ENCODE results near the gene ZNF311. TPM values are rescaled to one million over a fixed set of nuclear protein-coding genes. Genes with fewer than 3 reads are reported as not detected.

The ZNF311 gene
- total RNA-seq (2014; rRNA removed; shearing (Covaris generic)) = 0.20 and 0.32 TPM in 2 replicates
- 0.22 TPM in 1 of 2 replicates, not detected in the other for polyA plus RNA-seq (2014; cell fraction: nucleus; rRNA removed)

- peak; percentile 28 for DNase-seq (ENCODE audit: extremely low read depth, low read depth)
These were observed at the start of gene ZNF311 for GRCh38 chr6:29005183-29005885. Gene ZNF311 (minus strand): TSS chr6:29005315. CDS start chr6:29003954, 1,361 bp downstream.

DNA sequence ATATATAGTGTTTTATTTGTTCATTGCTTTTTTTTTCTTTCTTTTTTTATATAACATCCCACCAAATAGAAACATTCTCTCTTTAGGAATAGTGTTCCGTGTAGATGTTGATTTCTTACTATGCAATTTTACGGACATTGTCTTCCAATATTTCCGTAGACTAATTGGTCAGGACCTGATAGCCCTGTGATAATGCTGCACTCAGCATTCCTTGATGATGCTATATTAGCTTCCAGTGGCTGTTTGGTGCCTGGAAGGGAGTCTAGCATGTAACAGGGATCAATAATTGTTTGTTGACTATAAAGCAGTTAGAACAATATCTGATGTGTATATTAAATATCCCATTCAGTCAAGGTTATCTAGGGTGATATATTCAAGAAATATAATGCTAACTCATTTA is 46.6 kb upstream of the ZNF311 start:
- DNase-seq (ENCODE audit: extremely low read depth, low read depth) = no peak

GRCh38 chr6:29045075-29045474 is 40.0 kb upstream of the ZNF311 start, which contains the start of gene OR2W1:
Gene OR2W1 (minus strand): TSS chr6:29045175. CDS start chr6:29045175, 0 bp downstream.
- no peak for DNase-seq (ENCODE audit: extremely low read depth, low read depth)

GRCh38 chr6:29035951-29036350 is 30.8 kb upstream of the ZNF311 start:
- DNase-seq (ENCODE audit: extremely low read depth, low read depth) = no peak

- no peak for DNase-seq (ENCODE audit: extremely low read depth, low read depth)
These were observed 23.7 kb upstream of the ZNF311 start for GRCh38 chr6:29028821-29029220.

GRCh38 chr6:29025927-29026585 is 20.9 kb upstream of the ZNF311 start:
- DNase-seq (ENCODE audit: extremely low read depth, low read depth) = no peak

- DNase-seq (ENCODE audit: extremely low read depth, low read depth) = no peak
These were observed 16.3 kb upstream of the ZNF311 start for GRCh38 chr6:29021434-29021833.

- DNase-seq (ENCODE audit: extremely low read depth, low read depth) = no peak
These were observed 14.5 kb upstream of the ZNF311 start for GRCh38 chr6:29019629-29020028.

DNA sequence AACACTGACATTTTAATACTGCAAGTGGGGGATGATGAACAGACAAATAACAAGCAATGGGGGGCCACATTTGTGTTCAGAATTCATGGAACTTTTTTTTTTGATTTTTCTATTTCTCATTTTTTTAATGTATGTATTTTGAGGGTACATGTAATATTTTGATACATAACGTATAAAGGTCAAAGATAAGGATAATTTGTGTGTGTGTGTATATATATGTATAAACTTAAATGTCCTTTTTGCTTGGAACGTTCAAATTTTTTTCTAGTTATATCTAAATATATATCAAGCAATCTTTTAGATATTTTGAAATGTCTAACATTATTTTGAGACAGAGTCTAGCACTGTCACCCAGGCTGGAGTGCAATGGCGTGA is 12.3 kb upstream of the ZNF311 start:
- DNase-seq (ENCODE audit: extremely low read depth, low read depth) = no peak

GRCh38 chr6:29016559-29017427 is 11.7 kb upstream of the ZNF311 start:
- peak; percentile 68 for DNase-seq (ENCODE audit: extremely low read depth, low read depth)

- DNase-seq (ENCODE audit: extremely low read depth, low read depth) = no peak
These were observed 9.9 kb upstream of the ZNF311 start for GRCh38 chr6:29014729-29015608.

- DNase-seq (ENCODE audit: extremely low read depth, low read depth) = peak; percentile 16
These were observed 6.2 kb upstream of the ZNF311 start for GRCh38 chr6:29011276-29011734.

DNA sequence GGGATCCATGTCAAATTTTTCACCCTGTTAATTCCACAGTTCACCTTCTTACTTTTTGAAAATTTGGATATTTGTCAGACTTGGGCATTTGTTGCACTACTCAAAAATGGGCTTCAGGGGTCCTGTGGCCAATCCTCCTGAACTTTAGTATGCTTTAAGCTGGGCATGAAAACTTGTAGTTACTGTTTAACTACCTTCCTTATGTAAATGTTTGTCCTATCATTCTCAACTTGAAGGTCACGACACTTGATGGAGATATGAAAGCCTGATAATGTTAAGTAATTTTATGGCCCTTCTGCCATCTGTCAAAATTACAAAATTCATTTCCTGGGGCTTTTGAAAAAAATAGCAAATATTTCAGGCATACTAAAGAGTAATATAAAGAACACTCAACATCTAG is 4.2 kb upstream of the ZNF311 start:
- no peak for DNase-seq (ENCODE audit: extremely low read depth, low read depth)

DNA sequence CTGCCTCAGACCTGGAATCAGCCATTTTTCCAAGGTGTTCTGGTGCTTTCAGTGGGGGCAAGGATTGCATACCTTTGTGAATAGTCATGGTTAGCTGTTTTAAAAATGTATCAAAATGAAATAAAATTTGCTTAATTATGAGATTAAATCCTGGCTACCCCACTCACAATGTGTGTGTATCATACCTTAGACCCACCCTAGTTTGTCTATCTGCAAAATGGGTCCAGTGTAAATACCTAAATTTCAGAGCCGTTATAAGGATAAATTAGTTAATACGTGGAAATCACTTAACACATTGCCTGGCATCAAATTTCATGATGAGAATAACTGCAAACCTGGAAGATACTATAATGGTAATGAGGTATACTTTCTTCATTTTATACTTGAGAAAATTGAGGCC is 3.0 kb upstream of the ZNF311 start:
- no peak for DNase-seq (ENCODE audit: extremely low read depth, low read depth)

DNA sequence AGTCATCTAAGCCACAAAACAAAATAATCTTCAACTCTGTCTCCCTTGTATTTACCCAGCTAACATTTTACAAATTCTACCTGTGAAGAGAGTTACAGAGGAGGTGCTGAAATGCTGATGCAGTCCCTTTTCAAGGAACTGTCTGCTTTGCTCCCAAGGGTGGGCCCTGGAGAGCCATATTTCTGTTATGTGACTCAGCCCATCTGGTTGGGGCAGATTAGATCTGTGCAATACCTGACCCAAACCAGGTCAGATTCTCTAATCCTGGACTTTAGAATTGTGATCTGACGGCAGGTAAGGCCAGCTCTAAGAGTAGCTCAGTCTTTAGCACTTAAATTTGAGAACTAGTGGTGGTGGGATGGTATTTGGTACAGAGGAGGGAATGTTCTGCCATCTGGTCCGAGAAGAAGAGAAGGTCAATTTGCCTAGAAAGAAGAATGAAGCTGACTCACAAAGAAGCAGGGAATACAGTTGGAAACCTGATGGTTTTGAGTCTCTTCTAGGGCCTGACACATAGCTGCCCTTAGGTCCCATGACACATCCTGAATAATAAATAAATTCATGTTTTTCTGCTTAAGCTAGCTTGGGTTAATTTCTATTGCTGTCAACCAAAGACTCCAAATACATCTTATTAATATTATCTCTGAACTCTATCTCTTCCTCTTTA is 8.1 kb downstream of the ZNF311 start:
- no peak for DNase-seq (ENCODE audit: extremely low read depth, low read depth)

DNA sequence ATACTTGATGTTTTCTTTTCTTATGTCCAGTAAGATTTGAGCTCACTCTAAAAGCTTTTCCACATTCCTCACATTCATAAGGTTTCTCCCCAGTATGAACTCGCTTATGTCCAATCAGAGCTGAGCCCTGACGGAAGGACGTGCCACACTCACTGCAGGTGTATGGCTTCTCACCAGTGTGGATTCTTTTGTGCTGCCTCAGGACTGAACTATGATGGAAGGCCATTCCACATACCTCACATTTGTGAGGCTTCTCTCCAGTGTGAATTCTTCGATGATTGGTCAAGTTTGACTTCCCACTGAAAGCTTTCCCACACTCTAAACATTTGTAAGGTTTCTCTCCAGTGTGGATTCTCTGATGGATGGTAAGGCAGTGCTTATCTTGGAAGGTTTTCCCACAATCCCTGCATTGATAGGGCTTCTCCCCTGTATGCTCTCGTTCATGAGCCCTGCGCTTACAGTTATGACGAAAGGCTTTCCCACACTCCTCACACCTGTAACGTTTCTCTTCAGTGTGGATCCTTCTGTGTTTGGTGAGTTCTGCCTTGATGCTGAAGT is 9.9 kb downstream of the ZNF311 start:
- DNase-seq (ENCODE audit: extremely low read depth, low read depth) = no peak

- DNase-seq (ENCODE audit: extremely low read depth, low read depth) = peak; percentile 79
These were observed 16.4 kb downstream of the ZNF311 start for GRCh38 chr6:28988536-28989311.

GRCh38 chr6:28985462-28986164 is 19.5 kb downstream of the ZNF311 start:
- peak; percentile 93 for DNase-seq (ENCODE audit: extremely low read depth, low read depth)

Measured in NCI-H460 (cell line).